HG03575 (cell line): ENCODE data around the gene OR2A2.

Experiments used
- ATAC-seq: cut with Tn5 transposase; IDR thresholded peaks from one replicate; pipeline ENCODE4 v1.9.1; 2021; ENCODE audit not compliant: unreplicated experiment, insufficient number of reproducible peaks, low FRiP score; ENCODE audit errors: extremely low read depth

OR2A2 gene

DNA sequence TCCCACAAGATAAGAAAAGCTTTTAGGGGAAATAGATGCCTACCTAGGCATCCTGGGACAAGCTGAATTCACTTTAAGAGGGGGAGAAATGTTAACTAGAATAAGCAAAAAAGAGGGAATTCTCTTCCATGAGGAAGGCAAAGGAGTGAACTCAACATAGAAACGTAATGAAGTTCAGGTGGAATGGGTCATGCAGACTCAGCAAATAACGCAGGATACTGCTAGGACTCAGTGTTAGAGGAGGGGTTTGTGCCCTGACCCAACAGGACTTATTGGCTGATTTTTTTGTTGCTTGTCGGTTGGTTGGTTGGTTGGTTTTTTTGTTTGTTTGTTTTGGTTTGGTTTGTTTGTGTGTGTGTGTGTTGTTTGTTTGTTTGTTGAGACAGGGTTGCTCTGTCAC, 22.9 kb downstream of the OR2A2 start:
- no peak for ATAC-seq

DNA sequence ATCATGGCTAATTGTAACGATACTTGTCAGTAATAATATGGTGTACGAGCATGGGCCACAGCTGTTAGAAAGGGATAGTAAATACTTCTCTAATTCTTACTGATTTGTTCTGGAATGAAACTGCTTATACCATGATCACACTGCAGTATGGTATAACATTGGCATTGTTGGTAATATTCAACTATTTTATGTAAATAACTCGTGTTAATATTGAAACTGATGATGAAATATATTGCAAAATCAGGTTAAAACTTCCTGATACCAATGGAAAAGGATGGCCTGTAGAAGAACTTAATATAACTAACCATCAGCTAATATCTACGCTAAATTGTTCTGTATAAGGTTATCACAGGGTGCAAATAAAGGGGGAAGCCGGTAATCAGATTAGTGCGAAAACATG, 23.9 kb downstream of the OR2A2 start:
- no peak for ATAC-seq

DNA sequence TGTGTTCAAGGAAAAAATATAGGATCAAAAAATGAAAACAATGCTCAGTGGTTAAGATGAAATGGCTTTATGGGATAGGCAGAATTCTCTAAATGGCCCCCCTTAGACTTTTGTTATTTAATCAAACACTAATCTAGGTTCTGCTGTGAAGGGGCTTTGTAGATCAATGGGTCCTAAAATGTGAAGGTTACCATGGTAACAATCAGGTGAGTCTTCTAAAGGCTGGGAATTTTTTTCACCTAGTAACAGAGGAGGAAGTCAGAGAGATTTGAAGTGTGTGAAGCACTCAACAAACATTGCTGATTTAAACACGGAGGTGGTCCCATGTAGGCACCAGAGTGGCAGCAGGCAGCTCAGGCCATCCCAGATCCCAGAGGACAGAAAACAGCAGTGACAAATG, 24.7 kb downstream of the OR2A2 start:
- no peak for ATAC-seq

DNA sequence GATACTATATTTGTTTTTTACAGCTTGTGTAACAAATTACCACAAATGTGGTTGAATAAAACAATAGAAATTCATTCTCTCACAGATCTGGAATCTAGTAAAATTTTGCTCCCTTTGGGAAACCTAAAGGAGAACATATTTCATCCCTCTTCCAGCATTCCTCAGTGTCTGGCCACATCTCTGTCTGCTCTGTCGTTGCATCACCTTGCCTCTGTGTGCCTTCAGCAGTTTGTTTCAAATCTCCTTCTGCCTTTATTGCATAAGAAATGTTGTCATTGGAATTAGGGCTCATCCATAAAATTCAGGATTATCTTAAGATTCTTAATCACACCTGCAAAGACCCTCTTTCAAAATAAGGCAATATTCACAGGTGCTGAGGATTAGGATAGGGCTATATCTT, 28.1 kb downstream of the OR2A2 start:
- no peak for ATAC-seq

DNA sequence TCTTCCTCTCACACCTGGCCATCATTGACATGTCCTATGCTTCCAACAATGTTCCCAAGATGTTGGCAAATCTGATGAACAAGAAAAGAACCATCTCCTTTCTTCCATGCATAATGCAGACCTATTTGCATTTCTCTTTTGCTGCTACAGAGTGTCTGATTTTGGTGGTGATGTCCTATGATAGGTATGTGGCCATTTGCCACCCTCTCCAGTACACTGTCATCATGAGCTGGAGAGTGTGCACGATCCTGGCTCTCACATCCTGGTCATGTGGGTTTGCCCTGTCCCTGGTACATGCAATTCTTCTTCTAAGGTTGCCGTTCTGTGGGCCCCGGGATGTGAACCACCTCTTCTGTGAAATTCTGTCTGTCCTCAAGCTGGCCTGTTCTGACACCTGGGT, 32.8 kb downstream of the OR2A2 start:
- ATAC-seq: no peak

DNA sequence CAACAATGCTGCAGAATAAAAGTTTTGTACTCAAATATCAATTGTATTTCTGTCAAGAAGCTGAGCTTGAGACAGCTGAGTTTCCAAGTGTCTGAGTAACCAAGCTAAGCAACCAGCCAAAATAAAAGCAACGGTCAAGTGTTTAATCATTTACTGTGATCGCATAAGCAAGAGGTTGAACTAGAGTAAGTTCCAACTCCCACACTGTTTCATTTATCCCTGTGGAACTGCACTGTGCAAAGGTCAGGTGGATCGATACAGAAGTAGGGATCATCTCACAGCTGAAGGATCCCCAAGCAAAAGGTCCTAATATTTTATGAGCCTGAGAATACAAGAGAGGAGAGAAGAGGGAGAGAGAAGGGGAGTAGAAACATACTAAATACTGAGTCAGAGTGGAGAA, 35.0 kb downstream of the OR2A2 start:
- ATAC-seq: no peak

DNA sequence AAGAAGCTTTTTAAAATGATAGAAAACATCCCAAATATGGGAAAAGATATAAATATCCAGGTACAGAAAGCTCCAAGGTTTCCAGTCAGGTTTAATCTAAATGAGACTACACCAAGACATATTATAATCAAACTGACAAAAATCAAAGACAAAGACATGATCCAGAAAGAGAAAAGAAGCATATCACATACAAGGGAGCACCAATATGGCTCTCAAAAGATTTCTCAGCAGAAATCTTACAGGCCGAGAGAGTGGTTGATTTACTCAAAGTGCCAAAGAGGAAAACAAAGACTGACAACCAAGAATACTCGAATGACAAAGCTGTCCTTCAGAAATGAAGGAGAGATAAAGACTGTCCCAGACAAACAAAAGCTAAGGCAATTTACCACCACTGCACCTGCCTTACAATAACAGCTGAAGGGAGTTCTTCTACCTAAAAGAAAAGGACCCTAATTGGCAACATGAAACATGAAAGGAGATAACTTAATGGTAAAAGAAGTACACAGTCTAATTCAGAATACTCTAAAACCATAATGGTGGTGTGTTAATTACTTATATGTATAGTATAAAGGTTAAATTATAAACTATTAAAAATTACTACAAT, 38.9 kb downstream of the OR2A2 start:
- no peak for ATAC-seq

DNA sequence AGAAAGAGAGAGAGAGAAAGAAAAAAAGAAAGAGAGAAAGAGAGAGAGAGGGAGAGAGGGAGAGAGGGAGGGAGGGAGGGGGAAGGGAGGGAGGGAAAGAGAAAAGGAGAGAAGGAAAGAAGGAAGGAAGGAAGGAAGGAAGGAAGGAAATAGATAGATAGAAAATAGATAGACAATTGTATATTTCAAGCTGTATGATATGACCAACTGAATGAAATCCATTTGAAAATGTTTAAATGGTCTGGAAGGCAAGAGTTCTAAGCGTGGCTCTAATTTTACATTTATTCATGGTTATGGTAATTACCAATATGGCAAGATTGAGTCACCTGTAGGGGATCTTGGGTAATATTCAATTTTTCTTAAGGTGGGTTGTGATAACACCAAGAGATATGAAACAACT, 49.5 kb downstream of the OR2A2 start:
- no peak for ATAC-seq
